HG03060 (cell line): ENCODE measurements around the gene SRSF2.

Experiments used
- ATAC-seq: cut with Tn5 transposase; IDR thresholded peaks from one replicate; pipeline ENCODE4 v1.9.1; 2021; ENCODE audit warnings: low read depth, moderate number of reproducible peaks; ENCODE audit not compliant: unreplicated experiment

The SRSF2 gene

DNA sequence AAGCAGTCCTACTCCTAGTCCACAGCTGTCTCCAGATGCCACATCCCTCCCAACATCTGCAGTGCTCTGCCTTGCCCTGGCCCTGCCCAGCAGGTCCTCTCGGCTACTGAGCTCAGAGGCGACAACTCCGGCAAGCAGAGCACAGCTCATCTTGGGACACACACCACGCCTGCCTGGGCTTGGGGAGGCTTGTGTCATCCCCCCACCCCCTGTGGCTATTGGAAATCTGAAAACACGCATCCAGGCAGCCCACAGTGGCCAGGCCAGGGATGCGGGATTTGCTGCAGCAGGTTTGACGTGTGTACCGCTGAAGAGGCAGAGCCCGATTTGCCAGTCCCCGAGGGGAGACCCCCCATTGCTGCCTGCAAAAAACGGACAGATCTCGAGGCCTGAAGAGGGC is 51.8 kb downstream of the SRSF2 start:
- ATAC-seq: no peak

DNA sequence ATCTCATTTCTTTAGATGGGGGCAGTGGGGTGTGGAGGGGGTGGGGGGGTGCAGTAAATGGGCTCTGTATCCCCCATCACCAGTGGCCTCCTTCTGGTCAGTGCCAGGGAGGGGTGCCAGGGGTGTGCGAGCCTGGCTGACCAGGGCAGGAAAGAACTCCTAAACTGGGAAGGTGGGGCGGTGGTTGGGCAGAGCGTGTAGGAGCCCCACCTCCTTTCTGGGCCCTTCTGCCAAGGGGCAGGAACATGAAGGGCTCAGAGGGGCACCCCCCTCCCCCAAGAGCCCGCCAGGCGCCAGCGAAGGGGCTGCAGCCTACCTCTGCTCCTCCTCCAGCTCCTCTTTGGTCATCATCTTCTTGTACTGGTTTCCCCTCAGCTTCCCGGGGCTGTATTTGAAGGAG is 52.4 kb downstream of the SRSF2 start:
- no peak for ATAC-seq
